Stimulated activated CD4-positive, alpha-beta T cell treated with anti-CD3 and anti-CD28 coated beads, Interleukin-2, amount 100 ng/mL, for 4 hours (primary cell): ENCODE measurements around the gene KLF7.

ENCODE experiments used
- DNase-seq: peaks from one replicate; pipeline ENCODE4 v3.0.0-alpha.2; 2020; ENCODE audit warnings: low read depth

KLF7 gene

DNA sequence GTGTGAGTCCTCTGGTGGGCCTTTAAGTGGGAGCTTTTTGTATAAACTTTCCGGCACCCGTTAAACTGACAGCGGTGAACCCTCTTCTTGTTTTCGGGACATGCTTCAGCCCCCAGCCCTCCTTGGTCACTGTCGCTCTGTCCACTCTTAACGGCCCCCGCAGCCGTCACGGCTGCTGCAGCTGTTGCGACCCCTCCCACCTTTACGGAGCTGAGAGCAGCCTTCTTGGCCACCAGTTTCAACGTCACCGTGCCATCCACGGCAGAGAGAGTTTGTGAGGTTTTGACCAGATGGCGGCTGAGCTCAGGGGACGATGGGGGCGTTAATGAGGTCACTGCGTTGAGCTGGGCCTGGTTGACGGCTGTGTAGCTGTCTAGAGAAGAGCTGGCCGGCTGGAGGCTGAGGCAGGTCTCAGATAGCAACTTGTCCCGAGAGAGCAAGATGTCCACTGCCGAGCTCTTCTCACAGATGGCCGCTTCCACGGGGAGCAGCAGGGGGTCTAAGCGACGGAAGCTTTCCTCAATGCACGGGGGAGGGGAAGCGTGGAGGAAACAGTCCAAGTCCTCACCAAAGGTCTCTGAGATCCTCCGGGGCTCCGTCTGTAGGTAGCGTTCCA is 41.9 kb downstream of the KLF7 start:
- no peak for DNase-seq

DNA sequence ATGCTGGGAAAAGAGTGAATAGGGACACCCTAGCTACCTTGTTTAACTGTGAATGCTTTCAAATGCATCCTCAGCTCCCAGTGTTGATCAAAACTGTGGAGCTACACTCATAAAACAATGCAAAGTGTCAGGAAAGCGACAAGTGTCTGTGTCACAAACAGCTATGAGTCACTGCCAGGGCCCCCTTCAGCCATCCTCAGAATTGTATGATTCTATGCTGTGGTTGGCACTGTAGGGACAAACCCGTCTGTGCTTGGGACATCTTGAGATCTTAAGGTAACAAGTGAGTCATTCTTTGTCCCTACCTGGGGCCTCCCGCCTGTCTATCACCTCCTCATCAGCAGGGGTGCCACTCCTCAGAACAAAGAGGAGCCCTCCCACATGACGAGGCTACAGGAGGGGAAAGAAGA is 42.4 kb downstream of the KLF7 start:
- peak; percentile 18 for DNase-seq

DNA sequence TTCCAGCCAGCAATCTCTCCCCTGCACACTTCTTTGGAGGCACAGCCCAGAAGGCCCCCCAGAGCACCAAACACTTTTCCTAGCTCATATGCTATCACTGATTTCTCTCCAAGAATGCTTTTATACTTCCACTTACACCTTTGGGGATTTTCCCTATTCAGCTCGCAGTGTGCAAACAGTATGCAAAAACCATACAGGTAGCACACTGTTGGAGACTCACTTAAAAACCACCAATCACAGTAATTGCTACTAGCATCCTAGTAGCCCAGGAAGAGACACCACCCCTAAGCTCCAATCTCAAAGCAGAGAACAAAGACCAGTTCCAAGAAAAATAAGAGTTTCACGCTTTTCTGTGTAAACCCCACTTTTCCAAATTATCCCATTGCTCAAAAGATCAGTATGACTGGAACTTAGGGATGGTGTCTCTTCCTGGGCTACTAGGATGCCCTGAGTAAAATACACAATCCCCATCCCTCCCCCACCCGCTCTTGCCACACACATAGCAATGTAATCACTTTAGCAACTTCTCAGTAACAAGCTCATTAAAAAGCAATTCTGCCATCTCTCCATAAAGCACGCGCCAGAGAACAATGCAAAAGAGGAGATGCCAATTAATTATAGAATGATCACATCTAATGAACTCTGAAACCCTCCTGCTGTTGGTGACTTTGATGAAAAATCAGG is 43.0 kb downstream of the KLF7 start:
- no peak for DNase-seq

DNA sequence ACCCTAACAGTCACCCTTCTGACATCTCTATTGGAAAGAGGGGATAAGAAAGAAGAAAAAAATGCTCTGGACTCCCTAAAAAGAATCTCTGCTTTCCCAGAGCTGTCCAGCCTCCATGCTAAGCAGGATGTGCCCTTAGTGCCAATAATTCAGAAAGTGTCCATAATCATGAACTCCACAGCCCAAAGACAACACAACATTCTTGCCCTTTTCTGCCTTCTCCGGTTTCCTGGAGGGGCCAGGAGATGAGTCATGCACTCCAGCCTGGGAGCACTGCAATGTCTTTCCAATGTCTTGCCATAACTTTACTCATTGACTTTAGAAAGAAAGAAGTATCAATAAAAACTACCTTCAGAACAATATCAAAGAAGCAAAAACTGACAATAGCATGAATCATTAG is 44.0 kb downstream of the KLF7 start:
- DNase-seq, result no peak

DNA sequence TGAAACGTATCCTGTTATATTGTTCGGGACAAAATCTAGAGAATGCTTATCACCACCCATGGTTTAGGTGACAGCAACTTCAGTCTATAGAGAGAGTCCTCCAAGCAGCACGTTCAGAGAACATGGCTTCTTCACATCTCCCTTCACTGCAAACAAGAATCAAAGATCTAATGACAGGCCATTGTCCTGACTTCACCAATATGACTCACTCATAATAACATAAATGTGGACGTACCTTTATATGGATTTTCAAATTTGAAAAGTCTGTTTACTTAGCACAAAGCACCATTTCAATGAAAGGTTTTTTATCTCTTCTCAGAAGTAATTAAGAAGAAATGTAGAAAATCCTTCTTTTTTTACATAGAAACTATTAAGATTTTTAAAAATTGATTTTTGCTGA is 46.7 kb downstream of the KLF7 start:
- no peak for DNase-seq

DNA sequence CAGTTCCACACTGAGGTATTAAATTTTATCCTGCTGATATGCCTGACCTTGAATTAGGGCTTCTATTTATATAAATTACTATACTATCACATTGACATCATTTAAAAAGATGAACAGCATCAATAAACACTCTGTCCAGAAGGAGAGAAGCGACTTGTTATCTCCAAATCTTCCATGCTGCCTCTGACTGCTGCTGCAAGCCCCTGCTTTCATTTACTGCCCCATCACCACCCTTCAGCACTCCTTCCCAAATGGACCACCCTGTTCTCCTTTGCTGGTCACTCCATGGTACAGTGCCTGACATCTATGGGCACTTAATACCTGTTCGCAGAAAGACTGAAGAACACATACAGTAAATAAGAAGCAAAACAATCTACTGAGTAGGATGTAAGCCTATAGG is 48.1 kb downstream of the KLF7 start:
- DNase-seq, result no peak

DNA sequence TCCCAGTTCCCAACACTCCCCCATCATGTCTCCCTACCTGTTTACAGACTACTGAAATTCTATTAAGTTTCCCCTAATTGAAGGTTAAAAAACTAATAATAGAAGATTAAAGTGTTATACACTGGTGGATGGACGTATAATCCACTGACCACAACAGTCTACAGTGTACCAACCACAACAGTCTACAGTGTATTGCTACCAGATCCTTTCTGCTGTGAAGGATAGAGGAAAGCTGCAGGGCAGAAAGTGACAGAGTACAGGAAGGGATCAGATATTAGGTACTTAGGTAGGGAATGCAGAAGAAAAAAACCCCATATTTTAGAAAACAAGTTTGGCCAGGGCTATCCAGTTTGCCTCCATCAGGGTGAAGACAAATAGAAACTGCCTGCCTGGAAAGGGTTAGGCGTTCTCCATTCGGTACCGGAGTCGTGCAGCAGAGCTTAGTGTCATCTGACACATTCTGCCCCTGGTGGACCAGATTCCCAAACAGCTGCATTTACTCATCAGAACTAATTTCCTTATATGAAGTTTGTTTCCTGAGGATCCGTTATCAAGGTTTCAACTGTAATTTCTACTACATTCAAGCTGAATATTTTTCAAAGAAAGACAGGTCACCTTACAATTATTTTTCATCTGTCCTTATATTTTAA is 49.9 kb downstream of the KLF7 start:
- DNase-seq, result no peak

DNA sequence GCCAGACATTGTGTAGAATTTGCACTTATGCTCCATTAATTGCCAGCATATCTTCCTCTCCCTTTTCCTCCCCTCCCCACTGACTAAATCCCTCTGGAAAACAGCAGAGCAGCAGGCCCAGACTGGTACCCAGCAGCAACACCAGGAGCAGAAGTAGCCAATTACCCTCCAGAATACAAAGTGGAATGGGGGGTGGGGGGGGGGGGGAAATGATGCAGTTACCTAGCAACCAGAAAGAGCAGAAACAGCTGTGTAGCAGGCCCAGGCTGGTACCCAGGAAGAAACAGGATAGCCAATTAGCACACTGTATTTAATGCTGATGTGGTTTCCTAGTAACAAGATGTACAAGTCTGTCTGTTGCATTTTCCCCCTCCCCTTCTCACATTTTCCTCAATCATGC is 52.3 kb downstream of the KLF7 start:
- DNase-seq, result no peak

DNA sequence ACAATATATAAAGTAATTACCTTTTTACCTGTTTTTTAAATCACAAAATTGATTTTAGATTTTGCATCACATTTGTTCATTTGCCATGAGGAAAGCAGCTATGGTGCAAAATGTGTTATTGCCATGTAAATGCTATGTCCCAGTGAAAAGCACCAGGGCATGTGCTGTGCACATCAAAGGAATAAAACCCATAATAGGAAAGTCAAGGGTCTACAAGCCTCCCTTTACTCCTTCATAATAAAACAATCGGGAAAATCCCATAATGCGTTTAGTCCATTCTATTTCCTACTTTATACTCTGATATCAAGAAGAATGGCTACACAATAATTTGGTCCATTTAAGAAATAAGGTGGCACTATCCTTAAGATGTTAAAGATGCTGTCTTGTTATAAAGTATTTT is 53.0 kb downstream of the KLF7 start:
- no peak for DNase-seq

DNA sequence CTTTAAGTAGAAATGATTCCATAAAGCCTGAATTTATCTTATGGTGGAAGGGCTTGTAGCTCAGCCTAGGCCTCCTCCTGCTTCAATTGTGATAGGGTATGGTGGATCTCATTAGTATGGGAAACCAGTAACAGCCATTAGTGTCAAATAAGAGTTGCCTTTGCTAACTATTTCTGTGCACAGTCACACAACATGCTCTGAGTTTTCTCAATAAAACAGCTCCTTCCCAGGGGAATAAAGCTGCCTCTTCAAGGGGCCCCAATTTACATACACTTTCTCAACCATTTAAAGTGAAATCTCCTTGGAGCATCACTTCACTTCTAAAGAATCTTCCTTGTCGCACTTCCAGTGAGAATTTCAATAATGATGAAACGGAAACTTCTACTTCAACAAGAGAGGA is 53.4 kb downstream of the KLF7 start:
- DNase-seq, result no peak

DNA sequence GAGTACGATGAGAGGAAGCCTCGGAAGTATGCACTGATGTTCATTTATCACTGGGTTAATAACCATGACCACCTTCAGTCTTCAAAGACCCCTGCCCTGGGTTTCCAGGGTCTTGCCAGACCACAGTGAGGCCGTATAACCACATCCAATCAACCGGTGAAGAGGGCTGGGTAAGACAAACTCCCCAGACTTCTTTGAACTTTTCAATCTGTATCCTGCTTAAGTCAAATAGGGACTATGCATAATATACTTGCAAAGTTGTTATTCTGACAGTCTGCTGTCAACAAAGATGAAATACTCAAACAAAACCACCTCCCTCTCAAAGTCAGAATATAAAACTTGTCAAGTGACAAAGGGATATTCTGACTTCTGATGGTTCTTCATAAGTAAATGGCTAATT is 54.0 kb downstream of the KLF7 start:
- no peak for DNase-seq

DNA sequence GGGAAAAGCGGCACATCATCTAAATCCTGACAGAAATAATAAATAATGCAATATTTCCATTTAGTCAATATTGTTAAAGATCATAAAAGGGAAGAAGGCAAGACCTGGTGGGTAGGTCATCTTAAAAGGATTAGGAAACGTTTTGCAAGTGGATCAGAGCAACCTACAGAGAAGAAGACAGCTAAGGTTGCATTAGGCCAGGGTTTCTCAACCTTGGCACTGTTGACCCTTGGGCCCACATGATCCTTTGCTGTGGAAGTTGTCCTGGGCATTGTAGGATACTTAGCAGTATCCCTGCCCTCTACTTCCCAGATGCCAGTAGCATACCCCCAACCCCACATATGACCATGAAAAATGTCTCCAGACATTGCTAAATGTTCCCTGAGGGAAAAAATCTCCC is 55.0 kb downstream of the KLF7 start:
- no peak for DNase-seq

DNA sequence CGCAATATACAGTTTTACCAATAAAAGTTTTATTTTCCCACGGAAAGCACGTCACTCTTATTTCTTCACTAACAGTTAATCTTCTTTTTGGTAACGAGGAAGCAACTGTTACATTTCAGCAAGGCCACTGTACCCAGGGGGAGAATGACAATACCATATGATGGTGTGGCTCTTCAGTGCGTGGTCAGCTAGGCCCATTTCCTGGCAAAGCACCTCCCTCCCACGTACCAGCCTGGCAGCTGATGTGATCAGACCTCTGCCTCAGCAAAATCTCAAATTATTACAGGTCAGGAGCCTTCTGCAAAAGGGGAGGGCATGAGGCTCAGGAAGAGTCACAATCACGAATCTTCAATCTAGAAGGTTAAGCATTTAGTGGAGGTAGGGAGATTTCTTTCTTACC is 55.4 kb downstream of the KLF7 start:
- no peak for DNase-seq

DNA sequence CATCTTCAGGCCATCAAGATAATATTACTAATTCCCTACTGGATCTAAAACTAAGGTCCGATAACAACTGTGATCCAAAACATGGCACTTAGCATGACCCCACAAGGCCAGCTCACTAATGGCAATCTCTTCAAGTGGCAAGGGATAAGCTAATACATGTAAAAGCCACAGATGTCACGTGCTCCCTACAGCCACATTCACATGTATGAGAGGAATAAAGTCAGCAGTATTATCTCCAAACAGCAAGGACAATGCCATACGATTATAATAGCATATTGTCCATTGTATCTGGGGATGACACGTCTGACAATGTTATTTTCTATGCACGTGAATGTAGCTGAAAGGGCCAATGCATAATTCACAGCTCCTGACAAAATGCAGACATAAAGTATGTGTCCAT is 56.0 kb downstream of the KLF7 start:
- DNase-seq, result no peak

DNA sequence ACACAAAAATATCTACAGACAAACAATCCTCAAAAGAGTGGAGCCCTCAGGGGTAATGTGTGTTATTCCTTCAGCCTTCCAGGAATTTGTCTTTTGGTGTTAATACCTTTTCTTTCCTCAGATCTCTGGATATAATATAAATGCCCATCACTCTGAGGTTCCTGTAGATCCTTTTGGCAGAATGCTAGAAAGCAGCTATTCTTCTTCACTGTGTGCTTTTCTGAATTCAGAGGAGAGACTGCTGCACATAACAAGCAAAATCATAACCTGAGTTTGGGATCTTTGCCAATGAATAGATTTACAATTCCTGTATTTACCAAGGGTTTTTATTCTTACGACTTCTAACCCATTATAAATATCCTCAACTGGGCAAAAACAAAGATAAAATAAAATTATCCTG is 57.3 kb downstream of the KLF7 start:
- DNase-seq, result no peak

DNA sequence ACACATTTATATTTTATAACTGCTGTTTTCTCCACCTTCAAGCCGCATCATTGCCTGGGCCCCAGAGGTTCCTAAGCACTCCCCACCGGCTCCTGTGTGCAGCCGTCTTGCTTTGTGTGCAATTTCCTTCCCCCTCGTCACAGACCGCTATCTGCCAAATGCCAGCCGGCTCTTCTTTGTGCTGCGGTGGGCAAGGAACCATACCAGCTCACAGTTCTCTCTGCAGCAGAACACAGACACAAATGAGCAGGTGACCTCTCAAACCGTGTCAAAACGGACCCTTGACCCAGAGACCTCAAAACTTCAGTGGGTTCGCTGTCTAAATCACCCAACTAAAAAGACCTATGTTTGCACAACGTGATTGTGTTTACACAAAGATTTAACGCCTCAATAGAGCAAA is 58.2 kb downstream of the KLF7 start:
- no peak for DNase-seq

DNA sequence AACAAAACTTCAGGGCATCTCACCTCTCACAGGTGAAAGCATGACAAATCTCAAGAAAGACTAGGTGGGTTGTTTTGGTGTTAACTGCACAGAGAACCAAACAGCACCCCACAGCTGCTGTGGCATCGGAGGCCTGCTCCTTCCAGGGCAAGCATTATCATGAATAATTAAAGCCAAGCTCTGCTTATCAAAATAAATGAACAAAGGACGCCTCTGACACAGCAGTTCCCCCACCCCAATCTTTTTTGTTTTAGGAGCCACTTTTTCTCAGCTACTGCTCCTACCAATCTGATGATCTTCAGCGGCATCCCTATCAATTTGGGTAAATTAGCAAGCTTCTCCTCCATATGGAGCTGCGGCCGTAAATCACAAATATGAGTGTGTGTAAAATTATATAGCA is 58.6 kb downstream of the KLF7 start:
- no peak for DNase-seq

DNA sequence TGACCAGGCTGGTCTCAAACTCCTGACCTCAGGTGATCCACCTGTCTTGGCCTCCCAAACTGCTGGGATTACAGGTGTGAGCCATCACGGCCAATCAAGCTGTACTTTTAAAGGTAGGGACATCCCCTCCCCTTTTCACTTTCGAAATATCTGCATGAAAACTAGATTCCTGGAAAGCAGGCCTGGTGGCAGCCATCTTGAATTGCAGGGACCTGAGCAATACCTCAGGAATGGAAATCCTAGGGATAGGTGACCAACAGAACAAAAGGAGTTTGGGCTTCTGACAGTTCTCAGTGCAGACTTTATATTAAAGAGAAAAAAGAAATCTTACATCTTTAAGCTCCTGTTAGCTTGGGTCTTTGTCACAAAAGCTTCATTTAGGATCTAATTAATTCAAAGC is 62.6 kb downstream of the KLF7 start:
- DNase-seq, result no peak

DNA sequence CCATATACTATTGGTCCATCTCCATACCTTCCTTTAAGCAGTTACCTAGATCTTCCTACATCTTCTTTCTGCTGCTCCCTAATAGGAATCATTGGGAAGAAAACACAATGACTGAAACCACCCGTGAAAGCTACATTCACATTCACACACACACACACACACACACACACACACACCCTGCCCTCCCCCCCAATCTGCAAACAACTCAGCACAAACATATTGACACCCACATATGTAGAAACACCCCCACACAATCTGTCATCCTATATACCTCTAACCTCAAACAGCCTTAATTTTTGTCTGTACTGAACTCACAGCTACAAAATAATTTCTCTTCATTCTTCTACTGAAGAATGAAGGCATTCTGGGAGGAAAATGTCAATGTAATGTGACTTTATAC is 63.8 kb downstream of the KLF7 start:
- DNase-seq, result no peak

DNA sequence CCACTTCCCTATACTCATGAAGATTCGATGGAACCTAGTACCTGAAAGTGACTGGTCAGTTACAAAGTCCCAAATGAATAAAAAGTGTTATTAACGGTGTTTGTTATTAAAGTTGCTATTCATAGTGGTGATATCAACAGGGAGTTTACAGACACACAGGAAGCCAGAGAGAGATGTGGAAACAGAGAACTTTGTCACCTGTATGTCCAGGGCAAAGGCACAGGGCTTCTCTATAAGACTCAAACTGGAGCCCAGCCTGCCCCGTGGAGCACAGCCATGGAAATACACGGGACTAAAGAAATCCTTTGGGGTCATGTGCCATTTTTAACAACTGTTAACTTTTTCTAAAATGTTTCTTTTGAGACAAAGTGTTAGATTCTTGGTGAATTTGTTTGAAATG is 68.5 kb downstream of the KLF7 start:
- no peak for DNase-seq

DNA sequence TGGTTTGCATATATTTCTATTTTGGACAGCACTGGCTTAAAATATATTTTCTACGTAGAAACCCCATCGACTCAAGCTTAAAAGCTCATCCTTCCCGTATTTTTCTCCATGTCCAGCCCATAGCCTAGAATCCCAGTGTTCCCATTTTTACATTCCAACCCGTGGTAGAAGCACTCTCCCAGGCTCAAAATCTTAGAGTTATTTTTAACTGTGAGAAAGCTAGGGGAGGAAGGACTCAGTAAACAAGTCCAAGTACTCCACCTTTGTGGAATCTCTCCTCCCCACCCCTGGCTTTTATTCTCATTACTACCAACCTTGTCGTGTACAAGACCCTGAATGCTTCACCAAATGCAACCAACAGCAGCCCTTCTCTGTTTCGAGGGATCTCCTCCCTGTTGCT is 69.8 kb downstream of the KLF7 start:
- DNase-seq, result no peak

DNA sequence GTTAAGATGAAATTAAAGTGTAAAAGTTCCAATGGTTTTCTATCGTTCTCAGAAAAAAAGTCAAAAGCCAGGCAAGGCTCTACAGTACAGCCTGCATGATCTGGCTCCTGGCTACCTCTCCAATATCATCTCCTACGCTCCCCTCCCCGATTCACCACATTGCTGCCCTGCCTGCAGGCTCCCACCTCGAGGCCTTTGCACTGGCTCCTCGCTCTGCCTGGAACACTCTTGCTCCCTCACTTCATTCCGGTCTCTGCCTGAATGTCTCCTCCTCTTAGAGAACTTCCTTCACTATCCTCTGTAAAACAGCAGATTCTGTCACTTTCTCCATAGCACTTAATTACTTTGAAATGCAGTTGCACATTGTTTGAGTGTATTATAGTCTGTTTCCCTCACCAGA is 72.5 kb downstream of the KLF7 start:
- DNase-seq, result no peak

DNA sequence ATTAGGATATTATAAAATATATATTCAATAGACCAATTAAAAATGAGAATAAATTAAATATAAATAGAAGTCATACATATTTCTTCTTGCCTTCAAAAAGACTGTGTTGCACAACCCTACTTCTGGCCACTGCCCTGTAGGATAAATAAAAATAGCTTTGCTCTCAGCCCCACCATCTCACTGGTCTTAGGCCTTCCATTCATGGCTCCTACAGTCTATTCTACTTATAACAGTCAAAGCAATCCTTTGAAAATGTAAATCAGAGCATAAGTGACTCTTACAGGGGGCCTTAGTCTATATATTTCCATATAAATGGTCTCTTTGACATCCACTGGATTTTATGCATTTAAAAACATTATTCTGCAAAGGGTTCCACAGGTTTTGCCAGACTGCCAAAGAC is 72.9 kb downstream of the KLF7 start:
- DNase-seq, result no peak

DNA sequence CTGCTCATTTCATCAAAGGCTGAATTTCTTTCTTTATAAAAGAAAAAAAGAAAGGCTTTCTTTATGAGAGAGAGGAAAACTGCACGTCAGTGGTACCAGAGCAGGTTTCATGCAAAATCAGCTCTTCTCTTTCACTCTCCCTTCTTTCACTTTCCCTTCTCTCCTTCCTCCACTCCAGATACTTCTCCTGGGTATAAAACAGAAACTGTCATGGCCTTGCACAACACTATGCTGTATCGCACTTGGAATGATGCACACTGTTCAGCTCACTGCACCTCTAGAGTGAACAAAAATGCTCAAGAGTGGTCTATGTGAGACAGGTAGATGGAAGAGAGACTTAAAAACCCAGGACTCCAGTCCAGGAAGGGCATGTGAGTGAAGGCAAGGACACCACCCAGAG is 73.8 kb downstream of the KLF7 start:
- no peak for DNase-seq
